Hepatocyte (in vitro differentiated cells): ENCODE data around the gene DYNLL1. TPM values are rescaled to one million over a fixed set of nuclear protein-coding genes. Genes with fewer than 3 reads are reported as not detected.

ENCODE experiments used
- DNase-seq: peaks from one replicate; pipeline ENCODE4 v3.0.0-alpha.2; 2016; ENCODE audit warnings: low spot score
- H2AFZ ChIP-seq: fragments of 200-600 bp; sonication (generic); 2 replicates; pipeline ENCODE4 v1.6.0; 2016; ENCODE audit warnings: antibody characterized with exemption, mild to moderate bottlenecking
- H3K27ac ChIP-seq: fragments of 200-600 bp; sonication (generic); 2 replicates; pipeline ENCODE4 v1.5.1; 2016; ENCODE audit warnings: mild to moderate bottlenecking
- H3K27me3 ChIP-seq: fragments of 200-600 bp; sonication (generic); 2 replicates; pipeline ENCODE4 v1.6.1; 2016
- H3K36me3 ChIP-seq: fragments of 200-600 bp; sonication (generic); replicated peaks from 2 replicates; pipeline ENCODE4 v1.5.1; 2016; ENCODE audit warnings: low read depth; ENCODE audit not compliant: insufficient read depth
- H3K4me1 ChIP-seq: fragments of 200-600 bp; sonication (generic); 2 replicates; pipeline ENCODE4 v1.5.1; 2016; ENCODE audit warnings: mild to moderate bottlenecking, moderate library complexity; ENCODE audit not compliant: insufficient read depth
- H3K4me2 ChIP-seq: fragments of 200-600 bp; sonication (generic); 2 replicates; pipeline ENCODE4 v1.6.0; 2016
- H3K4me3 ChIP-seq: fragments of 200-600 bp; sonication (generic); 2 replicates; pipeline ENCODE4 v1.5.1; 2016; ENCODE audit warnings: mild to moderate bottlenecking
- H3K79me2 ChIP-seq: fragments of 200-600 bp; sonication (generic); 2 replicates; pipeline ENCODE4 v1.6.0; 2017; ENCODE audit warnings: mild to moderate bottlenecking
- H3K9me2 ChIP-seq: fragments of 200-600 bp; sonication (generic); replicated peaks from 2 replicates; pipeline ENCODE4 v1.6.0; 2017; ENCODE audit warnings: mild to moderate bottlenecking; ENCODE audit not compliant: insufficient read depth
- H3K9me3 ChIP-seq: fragments of 200-600 bp; sonication (generic); 2 replicates; pipeline ENCODE4 v1.5.1; 2016; ENCODE audit warnings: low read depth, mild to moderate bottlenecking
- H4K20me1 ChIP-seq: fragments of 200-600 bp; sonication (generic); 2 replicates; pipeline ENCODE4 v1.6.0; 2016; ENCODE audit warnings: mild to moderate bottlenecking; ENCODE audit not compliant: insufficient read depth, poor library complexity, severe bottlenecking
- CTCF ChIP-seq: fragments of 200-600 bp; sonication (generic); IDR thresholded peaks from 2 replicates; pipeline ENCODE4 v1.5.1; 2016; ENCODE audit warnings: antibody characterized with exemption, mild to moderate bottlenecking; ENCODE audit not compliant: poor library complexity
- EZH2 ChIP-seq: fragments of 200-600 bp; sonication (generic); IDR thresholded peaks from 2 replicates; pipeline ENCODE4 v1.6.1; 2016; ENCODE audit warnings: antibody characterized with exemption, mild to moderate bottlenecking, borderline replicate concordance
- EZH2phosphoT487 ChIP-seq: fragments of 200-600 bp; sonication (generic); IDR thresholded peaks from one replicate; pipeline ENCODE4 v1.6.1; 2018; ENCODE audit warnings: antibody characterized with exemption, mild to moderate bottlenecking, low read depth, moderate library complexity; ENCODE audit not compliant: unreplicated experiment, severe bottlenecking
- WGBS: methylation state at CpG from one replicate; pipeline ENCODE4 v1.1.6; 2016; ENCODE audit warnings: low lambda C conversion rate; ENCODE audit errors: missing lambda C conversion rate; 5-methylcytosine and 5-hydroxymethylcytosine counted together
- polyA plus RNA-seq: library from polyadenylated mRNA; unstranded; fragments of >200 nt; fragmentation: Nextera tagmentation; extraction: Ambion mirVana; gene quantifications from 2 replicates; pipeline ENCODE4 v1.2.1, GENCODE V29; 2016
- total RNA-seq: library from RNA; depleted of rRNA; stranded (reverse); fragments of >200 nt; gene quantifications from 2 replicates; pipeline ENCODE4 v1.2.3, GENCODE V29; 2014

The DYNLL1 gene
- total and polyA plus RNA-seq, 2 experiments from 2014 or later, result 383 to 641 TPM

- TF ChIP-seq EZH2 (no peak), EZH2phosphoT487 (no peak), CTCF (peak; percentile 45)
- Histone ChIP-seq H3K36me3 (no peaks in the 10 kb centered on the region), H3K27ac (peak overlapping the region; percentile 92), H3K9me2 (no peaks in the 10 kb centered on the region), H3K79me2 (peaks cover 94% of the 10 kb centered on the region), H3K4me3 (peak overlapping the region; percentile 95), H4K20me1 (peaks cover 41% of the 10 kb centered on the region), H2AFZ (peak overlapping the region; percentile 58), H3K27me3 (no peaks in the 10 kb centered on the region), H3K4me1 (peaks cover 12% of the 10 kb centered on the region), H3K4me2 (peak overlapping the region; percentile 95), H3K9me3 (no peaks in the 10 kb centered on the region)
- 2% methylated on average over 37 of the region's 57 CpGs for WGBS
- peak; percentile 46 for DNase-seq
Measured at GRCh38 chr12:120468821-120469449, 27.0 kb upstream of the DYNLL1 start.

- Histone ChIP-seq H4K20me1 (peaks cover 41% of the 10 kb centered on the region), H3K36me3 (no peaks in the 10 kb centered on the region), H3K79me2 (peaks cover 89% of the 10 kb centered on the region), H2AFZ (peak within 1 kb of the TSS; percentile 92), H3K9me2 (no peaks in the 10 kb centered on the region), H3K27ac (peak within 1 kb of the TSS; percentile 92), H3K4me2 (peak within 1 kb of the TSS; percentile 95), H3K9me3 (no peaks in the 10 kb centered on the region), H3K4me1 (peaks cover 12% of the 10 kb centered on the region), H3K27me3 (no peaks in the 10 kb centered on the region), H3K4me3 (peak within 1 kb of the TSS; percentile 95)
- TF ChIP-seq EZH2 (no peak), EZH2phosphoT487 (no peak), CTCF (peak; percentile 94)
- DNase-seq, result peak; percentile 99
- 1% methylated on average over 36 of the region's 88 CpGs for WGBS
Measured at GRCh38 chr12:120469450-120470149, 26.3 kb upstream of the DYNLL1 start, which contains the start of gene SRSF9. SRSF9 (minus strand) TSS chr12:120469748; CDS start chr12:120469609, 139 bp downstream.

DNA sequence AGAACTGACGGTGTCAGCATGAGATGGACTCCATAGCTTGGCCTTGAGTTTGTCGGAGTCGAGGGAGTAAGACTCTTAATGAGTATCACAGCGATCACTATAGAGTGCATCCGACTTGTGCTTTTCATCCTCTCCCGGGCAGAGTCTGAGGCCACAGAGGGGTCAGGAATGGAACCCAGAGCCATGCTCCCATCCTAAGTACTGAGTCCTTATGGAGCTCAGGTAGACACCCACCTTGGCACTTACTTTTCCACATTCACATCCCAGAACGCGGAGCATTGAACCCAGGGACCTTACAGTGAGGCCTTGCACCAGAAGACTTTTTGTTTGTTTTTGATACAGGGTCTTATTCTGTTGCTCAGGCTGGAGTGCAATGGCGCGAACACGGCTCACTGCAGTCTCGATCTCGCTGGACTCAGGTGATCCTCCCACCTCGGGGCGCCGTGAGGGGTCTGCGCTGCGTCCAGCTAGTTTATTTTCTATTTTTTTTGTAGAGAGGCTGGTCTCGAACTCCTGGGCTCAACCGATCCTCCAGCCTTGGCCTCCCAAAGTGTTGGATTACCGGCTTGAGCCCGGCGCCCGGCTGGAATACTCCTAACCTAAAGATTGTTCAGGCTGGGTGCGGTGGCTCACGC is 25.6 kb upstream of the DYNLL1 start:
- Histone ChIP-seq H3K9me2 (no peaks in the 10 kb centered on the region), H3K79me2 (peaks cover 82% of the 10 kb centered on the region), H3K4me3 (peak overlapping the region; percentile 41), H3K4me1 (peaks cover 12% of the 10 kb centered on the region), H3K4me2 (peak overlapping the region; percentile 93), H3K27ac (peak overlapping the region; percentile 92), H3K9me3 (no peaks in the 10 kb centered on the region), H4K20me1 (peaks cover 36% of the 10 kb centered on the region), H3K36me3 (no peaks in the 10 kb centered on the region), H2AFZ (peak overlapping the region; percentile 92), H3K27me3 (no peaks in the 10 kb centered on the region)
- DNase-seq, result peak; percentile 22
- TF ChIP-seq EZH2phosphoT487, result no peak
- TF ChIP-seq EZH2, result no peak
- no peak for TF ChIP-seq CTCF
- 78% methylated on average over 26 of the region's 26 CpGs for WGBS
